ENCODE measurements around the gene QDPR. TPM values are rescaled to one million over a fixed set of nuclear protein-coding genes. Genes with fewer than 3 reads are reported as not detected.
A peak's percentile ranks its signal among the peaks of the same experiment; 100 is the strongest.

Gene QDPR
- total and polyA plus RNA-seq, 4 donors = 23.4 to 45.4 (median 31.4) TPM

GRCh38 chr4:17492058-17492741 is 19.7 kb downstream of the QDPR start:
- Histone ChIP-seq H3K36me3 (ENCODE audit: control insufficient read depth in 4 of 4, insufficient read depth in 4 of 4, low read length in 4 of 4) (peaks cover 4 to 28% (median 21%) of the 10 kb centered on the region in 4 donors), H3K4me1 (ENCODE audit: control insufficient read depth in 5 of 5, insufficient read depth in 5 of 5, low read length in 5 of 5) (peaks cover 0 to 5% (median 0%) of the 10 kb centered on the region in 5 donors), H3K9me3 (ENCODE audit: control insufficient read depth in 4 of 4, insufficient read depth in 3 of 4, low read length in 3 of 4) (no peaks in the 10 kb centered on the region), H3K27ac (ENCODE audit: low read depth in 1 of 2, low read length in 1 of 2) (no peak overlapping the region), H3K4me3 (no peak overlapping the region), H3K9ac (ENCODE audit: insufficient read depth in 1 of 2, low read length in 2 of 2) (no peak overlapping the region), H3K27me3 (ENCODE audit: control insufficient read depth in 3 of 3, insufficient read depth in 3 of 3, low read length in 2 of 3) (no peaks in the 10 kb centered on the region)
- DNase-seq = no peak
- TF ChIP-seq CTCF (IDR thresholded peaks at IDR 0.05; ENCODE audit: control extremely low read depth, extremely low read depth) = no peak
- no peak for ATAC-seq (ENCODE audit: insufficient read depth, low FRiP score)
- 83 to 92% methylated on average over 15 of the region's 15 CpGs for WGBS, 2 donors

DNA sequence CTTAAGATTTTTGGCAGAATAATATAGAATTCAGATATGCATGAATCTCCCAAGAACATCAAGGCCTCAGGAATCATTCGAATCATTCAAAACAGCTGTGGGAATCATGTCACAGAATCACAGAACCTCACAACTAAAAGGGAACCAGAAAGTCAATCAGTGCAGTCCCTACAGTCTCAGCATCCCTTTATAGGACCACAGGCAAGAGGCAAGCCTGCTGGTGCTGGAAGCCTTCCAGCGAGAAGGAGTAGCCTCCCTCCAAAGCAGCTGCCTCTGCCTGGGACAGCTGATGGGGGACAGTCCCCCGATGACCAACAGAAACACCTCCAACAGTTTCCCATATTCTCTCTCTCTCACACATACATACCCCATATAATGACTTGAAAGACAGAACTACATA is 20.7 kb downstream of the QDPR start:
- DNase-seq = no peak
- TF ChIP-seq CTCF (IDR thresholded peaks at IDR 0.05; ENCODE audit: control extremely low read depth, extremely low read depth) = no peak
- H3K9ac ChIP-seq (ENCODE audit: insufficient read depth in 1 of 2, low read length in 2 of 2) = no peak overlapping the region
- H3K27ac ChIP-seq (ENCODE audit: low read depth in 1 of 2, low read length in 1 of 2) = no peak overlapping the region
- H3K9me3 ChIP-seq (ENCODE audit: control insufficient read depth in 4 of 4, insufficient read depth in 3 of 4, low read length in 3 of 4) = no peaks in the 10 kb centered on the region
- H3K4me3 ChIP-seq = no peak overlapping the region
- peaks cover 0 to 5% (median 0%) of the 10 kb centered on the region in 5 donors for H3K4me1 ChIP-seq (ENCODE audit: control insufficient read depth in 5 of 5, insufficient read depth in 5 of 5, low read length in 5 of 5)
- no peaks in the 10 kb centered on the region for H3K27me3 ChIP-seq (ENCODE audit: control insufficient read depth in 3 of 3, insufficient read depth in 3 of 3, low read length in 2 of 3)
- ATAC-seq (ENCODE audit: insufficient read depth, low FRiP score) = no peak
- 85 to 88% methylated on average over 3 of the region's 3 CpGs for whole genome bisulfite sequencing, 2 donors
- H3K36me3 ChIP-seq (ENCODE audit: control insufficient read depth in 4 of 4, insufficient read depth in 4 of 4, low read length in 4 of 4) = peaks cover 11 to 31% (median 23%) of the 10 kb centered on the region in 4 donors

GRCh38 chr4:17490575-17491059 is 21.3 kb downstream of the QDPR start:
- Histone ChIP-seq H3K36me3 (ENCODE audit: control insufficient read depth in 4 of 4, insufficient read depth in 4 of 4, low read length in 4 of 4) (peaks cover 11 to 31% (median 24%) of the 10 kb centered on the region in 4 donors), H3K4me3 (no peak overlapping the region), H3K4me1 (ENCODE audit: control insufficient read depth in 5 of 5, insufficient read depth in 5 of 5, low read length in 5 of 5) (peaks cover 0 to 5% (median 0%) of the 10 kb centered on the region in 5 donors), H3K9ac (ENCODE audit: insufficient read depth in 1 of 2, low read length in 2 of 2) (no peak overlapping the region), H3K27ac (ENCODE audit: low read depth in 1 of 2, low read length in 1 of 2) (no peak overlapping the region), H3K9me3 (ENCODE audit: control insufficient read depth in 4 of 4, insufficient read depth in 3 of 4, low read length in 3 of 4) (no peaks in the 10 kb centered on the region), H3K27me3 (ENCODE audit: control insufficient read depth in 3 of 3, insufficient read depth in 3 of 3, low read length in 2 of 3) (no peaks in the 10 kb centered on the region)
- no peak for TF ChIP-seq CTCF (IDR thresholded peaks at IDR 0.05; ENCODE audit: control extremely low read depth, extremely low read depth)
- DNase-seq = peak in 1 of 3 donors; percentile 25
- WGBS, 2 donors = 52 to 78% methylated on average over 6 of the region's 6 CpGs
- no peak for ATAC-seq (ENCODE audit: insufficient read depth, low FRiP score)
